ENCODE measurements around the gene C16orf89. TPM values are rescaled to one million over a fixed set of nuclear protein-coding genes. Genes with fewer than 3 reads are reported as not detected.

C16orf89 gene
- total and polyA plus RNA-seq, 5 donors: 3.2 to 10.9 (median 9.2) TPM

DNA sequence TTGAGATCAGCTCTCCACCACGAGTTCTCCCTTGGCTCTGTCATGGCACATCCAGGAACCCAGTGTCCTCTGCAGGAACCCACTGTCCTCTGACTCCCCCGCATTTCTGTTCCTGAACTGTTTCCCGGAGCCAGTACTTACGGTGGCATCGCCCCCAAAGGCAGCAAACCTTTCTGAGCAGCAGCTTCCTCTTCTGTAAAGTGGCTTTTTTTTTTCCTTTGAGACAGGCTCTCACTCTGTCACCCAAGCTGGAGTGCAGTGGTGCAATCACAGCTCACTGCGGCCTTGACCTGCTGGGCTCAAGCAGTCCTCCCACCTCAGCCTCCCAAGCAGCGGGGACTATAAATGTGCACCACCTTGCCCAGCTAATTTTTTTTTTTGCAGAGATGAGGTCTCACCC lies 64.2 kb downstream of the C16orf89 start:
- H3K9me3 ChIP-seq (ENCODE audit: control insufficient read depth, low read length): no peaks in the 10 kb centered on the region
- ATAC-seq (no peak), DNase-seq (no peak)
- WGBS: 65% methylated on average over 7 of the region's 7 CpGs
- intact Hi-C loops (cut with DNase I): no loop called here
- no peaks in the 10 kb centered on the region for H3K27me3 ChIP-seq (ENCODE audit: control insufficient read depth, insufficient read depth)
- H3K4me1 ChIP-seq (ENCODE audit: control insufficient read depth, insufficient read depth, low read length): no peaks in the 10 kb centered on the region
- H3K27ac ChIP-seq (ENCODE audit: low read length): no peak overlapping the region
- no peak overlapping the region for H3K4me3 ChIP-seq (ENCODE audit: low read length)

- Histone ChIP-seq H3K27ac (ENCODE audit: low read length) (no peak overlapping the region), H3K27me3 (ENCODE audit: control insufficient read depth, insufficient read depth) (no peaks in the 10 kb centered on the region), H3K9me3 (ENCODE audit: control insufficient read depth, low read length) (no peaks in the 10 kb centered on the region), H3K4me3 (ENCODE audit: low read length) (no peak overlapping the region), H3K4me1 (ENCODE audit: control insufficient read depth, insufficient read depth, low read length) (no peaks in the 10 kb centered on the region)
- DNase-seq: no peak
- 85% methylated on average over 19 of the region's 19 CpGs for whole genome bisulfite sequencing
- no peak for ATAC-seq
- intact Hi-C loops (cut with DNase I): no loop called here
Measured at GRCh38 chr16:5000573-5001001, 65.2 kb downstream of the C16orf89 start.

DNA sequence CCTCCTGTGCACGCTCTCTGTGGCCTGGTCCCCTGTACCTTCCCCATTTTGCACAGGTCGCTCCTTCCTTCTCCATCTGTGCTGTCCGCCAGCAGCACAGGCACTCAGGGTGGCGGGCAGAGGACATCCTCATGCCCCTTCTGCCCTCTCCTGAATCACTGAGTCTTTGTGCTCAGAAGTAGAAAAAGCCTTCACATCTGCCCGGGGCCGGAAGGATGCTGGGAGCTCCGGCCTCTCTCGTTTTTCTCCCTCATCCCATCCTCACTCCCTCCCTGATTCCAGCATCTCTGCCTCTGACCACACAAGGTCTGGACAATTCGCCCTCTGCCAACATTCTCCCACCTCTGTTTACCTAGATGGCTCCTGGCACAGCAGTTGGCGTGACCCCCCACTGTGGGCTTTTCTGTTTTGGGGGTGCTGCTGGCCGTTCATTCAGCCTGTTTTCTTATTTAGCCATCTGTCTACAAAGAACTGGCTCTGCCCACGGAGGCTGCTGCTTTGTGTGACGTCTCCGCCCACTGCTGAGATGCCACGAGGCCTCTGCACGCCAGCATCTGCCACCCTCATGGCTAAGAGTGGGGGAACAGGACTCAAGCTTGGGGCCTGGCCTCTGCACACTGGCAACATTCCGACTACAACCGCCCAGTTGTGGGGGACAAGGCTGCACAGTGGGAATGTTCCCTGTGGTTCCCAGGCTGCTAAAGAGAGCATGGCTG lies 70.9 kb downstream of the C16orf89 start:
- intact Hi-C loops (cut with DNase I): no loop called here
- H3K4me3 ChIP-seq (ENCODE audit: low read length): no peak overlapping the region
- H3K9me3 ChIP-seq (ENCODE audit: control insufficient read depth, low read length): no peaks in the 10 kb centered on the region
- H3K27me3 ChIP-seq (ENCODE audit: control insufficient read depth, insufficient read depth): no peaks in the 10 kb centered on the region
- WGBS: 64% methylated on average over 18 of the region's 18 CpGs
- ATAC-seq (no peak), DNase-seq (no peak)
- no peak overlapping the region for H3K27ac ChIP-seq (ENCODE audit: low read length)
- H3K4me1 ChIP-seq (ENCODE audit: control insufficient read depth, insufficient read depth, low read length): no peaks in the 10 kb centered on the region

Other genes starting within 250 kb of the C16orf89 start
- gene GLYR1, start 218.7 kb downstream of the C16orf89 start, total RNA-seq: 10 to 100 TPM; 69.9 to 84.4 (median 81.1) TPM
- gene GLYR1, start 218.7 kb downstream of the C16orf89 start, polyA plus RNA-seq: 56.1 TPM
- 10 to 100 TPM; 24.4 to 30.4 (median 27.4) TPM for gene UBN1, start 218.5 kb downstream of the C16orf89 start, total RNA-seq
- gene UBN1, start 218.5 kb downstream of the C16orf89 start, polyA plus RNA-seq: 16.5 TPM
- 10 to 100 TPM in 2 of 4 donors, 1 to 10 TPM in 2; 3.9 to 19.1 (median 8.4) TPM for gene PPL, start 128.8 kb downstream of the C16orf89 start, total RNA-seq
- 5.0 TPM for gene PPL, start 128.8 kb downstream of the C16orf89 start, polyA plus RNA-seq
- 1 to 10 TPM in 3 of 4 donors, under 1 TPM in 1; 0.57 to 3.8 (median 2.1) TPM for gene SEC14L5, start 107.6 kb downstream of the C16orf89 start, total RNA-seq
- 1.4 TPM for gene SEC14L5, start 107.6 kb downstream of the C16orf89 start, polyA plus RNA-seq
- 10 to 100 TPM in 1 of 4 donors, 1 to 10 TPM in 3; 6.0 to 10.0 (median 7.8) TPM for gene NAGPA, start 32.0 kb downstream of the C16orf89 start, total RNA-seq
- 5.3 TPM for gene NAGPA, start 32.0 kb downstream of the C16orf89 start, polyA plus RNA-seq
- 10 to 100 TPM in 2 of 4 donors, 1 to 10 TPM in 2; 9.3 to 11.4 (median 10.1) TPM for gene ALG1, start 5.9 kb upstream of the C16orf89 start, total RNA-seq
- gene ALG1, start 5.9 kb upstream of the C16orf89 start, polyA plus RNA-seq: 8.0 TPM
- gene EEF2KMT, start 31.8 kb upstream of the C16orf89 start, total RNA-seq: 1 to 10 TPM; 4.6 to 6.9 (median 5.6) TPM
- gene EEF2KMT, start 31.8 kb upstream of the C16orf89 start, polyA plus RNA-seq: 4.4 TPM

Data from right cardiac atrium (tissue), 5 donors.